ENCODE results near the gene CTSE.

DNA sequence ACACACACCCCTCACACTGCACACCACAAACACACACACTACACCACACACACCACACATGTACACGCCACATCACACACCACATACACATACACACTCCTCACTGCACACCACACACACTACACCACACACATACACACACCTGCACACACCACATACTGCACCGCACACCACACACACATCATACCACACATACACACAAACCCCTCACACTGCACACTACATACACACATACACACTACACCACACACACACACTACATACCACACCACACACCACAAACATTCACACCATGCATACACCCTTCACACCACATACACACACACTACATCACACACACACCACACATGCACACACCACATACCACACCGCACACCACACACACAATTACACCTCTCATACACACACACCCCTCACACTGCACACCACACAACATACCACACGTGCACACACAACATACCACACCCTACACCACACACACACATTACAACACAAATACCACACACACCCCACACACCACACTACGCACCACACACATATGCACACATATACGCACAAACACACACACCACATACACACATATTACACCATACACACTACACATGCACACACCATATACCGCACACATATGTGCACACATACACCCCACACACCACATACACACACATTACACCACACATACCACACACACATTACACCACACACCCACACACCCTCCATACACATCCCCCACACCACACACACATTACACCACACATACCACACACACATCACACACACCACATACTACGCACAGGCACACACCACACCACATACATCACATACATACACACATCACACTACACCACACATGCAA is 50.1 kb downstream of the CTSE start:
- TF ChIP-seq EP300 (IDR thresholded peaks at IDR 0.05; ENCODE audit: low read length) (no peak), FOXK2 (conservative IDR thresholded peaks at IDR 0.05 in 1 of 2, IDR thresholded peaks at IDR 0.05 in 1 of 2; ENCODE audit: low read depth in 2 of 2) (no peak), HMG20B (CRISPR knock-in tag; IDR thresholded peaks at IDR 0.05) (no peak), NR1H2 (CRISPR knock-in tag; IDR thresholded peaks at IDR 0.05) (no peak), FOXM1 (IDR thresholded peaks at IDR 0.05; ENCODE audit: low read depth) (no peak), FOXM1 (CRISPR knock-in tag; IDR thresholded peaks at IDR 0.05; ENCODE audit: low read depth) (no peak), KDM1A (IDR thresholded peaks at IDR 0.05) (no peak)
- TF ChIP-seq, protein P1, sequence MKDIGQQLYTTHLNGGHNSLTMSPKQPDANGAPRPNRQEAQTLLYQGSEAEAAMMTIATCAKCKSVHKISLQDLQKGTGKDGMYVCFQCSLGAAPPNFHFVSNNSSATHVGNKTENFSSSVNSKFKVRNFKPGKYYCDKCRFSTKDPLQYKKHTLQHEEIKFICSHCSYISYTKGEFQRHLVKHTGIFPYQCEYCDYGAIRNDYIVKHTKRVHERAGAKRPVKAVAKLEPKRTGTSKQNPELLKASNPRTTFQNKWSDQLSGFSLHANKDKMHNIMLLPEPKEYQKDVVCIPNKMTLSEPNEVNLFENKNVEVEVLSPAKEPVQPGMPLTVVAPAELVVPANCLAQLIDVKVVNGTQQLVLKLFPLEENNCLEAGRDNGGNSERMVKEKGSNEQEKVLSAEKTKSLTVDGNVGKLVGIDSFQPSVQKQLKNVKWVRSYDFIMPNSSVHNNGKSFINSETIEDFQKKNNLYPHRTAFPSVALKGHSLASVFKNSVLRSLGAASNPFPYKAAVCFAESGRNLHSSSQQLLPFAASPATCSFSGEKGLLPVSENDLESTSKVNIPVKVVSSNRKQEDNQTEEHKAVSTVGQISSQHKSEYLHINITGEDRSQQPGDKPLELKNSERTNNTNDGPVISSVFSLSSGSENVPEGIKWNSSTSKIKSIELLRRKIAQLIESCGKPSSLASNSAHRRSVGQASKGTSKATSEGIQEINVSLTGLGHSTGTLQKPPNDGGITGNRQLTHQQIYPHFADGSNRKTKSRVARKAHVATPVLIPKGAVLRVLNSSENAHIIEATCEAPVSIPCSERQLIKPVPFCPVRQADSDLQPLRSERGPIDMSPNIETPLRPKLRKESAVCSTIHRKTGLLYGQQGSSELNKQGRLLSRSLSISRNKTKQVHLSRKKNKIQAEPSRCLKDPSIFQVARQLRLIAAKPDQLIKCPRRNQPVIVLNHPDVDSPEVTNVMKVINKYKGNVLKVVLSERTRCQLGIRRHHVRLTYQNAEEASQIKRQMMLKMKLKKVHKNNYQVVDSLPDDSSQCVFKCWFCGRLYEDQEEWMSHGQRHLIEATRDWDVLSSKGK (CRISPR knock-in tag; IDR thresholded peaks at IDR 0.05) = no peak
- TF ChIP-seq, protein P2, sequence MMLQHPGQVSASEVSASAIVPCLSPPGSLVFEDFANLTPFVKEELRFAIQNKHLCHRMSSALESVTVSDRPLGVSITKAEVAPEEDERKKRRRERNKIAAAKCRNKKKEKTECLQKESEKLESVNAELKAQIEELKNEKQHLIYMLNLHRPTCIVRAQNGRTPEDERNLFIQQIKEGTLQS (IDR thresholded peaks at IDR 0.05) = no peak
- TF ChIP-seq, protein P2 (CRISPR knock-in tag; conservative IDR thresholded peaks at IDR 0.05) = no peak
- TF ChIP-seq, protein P3, sequence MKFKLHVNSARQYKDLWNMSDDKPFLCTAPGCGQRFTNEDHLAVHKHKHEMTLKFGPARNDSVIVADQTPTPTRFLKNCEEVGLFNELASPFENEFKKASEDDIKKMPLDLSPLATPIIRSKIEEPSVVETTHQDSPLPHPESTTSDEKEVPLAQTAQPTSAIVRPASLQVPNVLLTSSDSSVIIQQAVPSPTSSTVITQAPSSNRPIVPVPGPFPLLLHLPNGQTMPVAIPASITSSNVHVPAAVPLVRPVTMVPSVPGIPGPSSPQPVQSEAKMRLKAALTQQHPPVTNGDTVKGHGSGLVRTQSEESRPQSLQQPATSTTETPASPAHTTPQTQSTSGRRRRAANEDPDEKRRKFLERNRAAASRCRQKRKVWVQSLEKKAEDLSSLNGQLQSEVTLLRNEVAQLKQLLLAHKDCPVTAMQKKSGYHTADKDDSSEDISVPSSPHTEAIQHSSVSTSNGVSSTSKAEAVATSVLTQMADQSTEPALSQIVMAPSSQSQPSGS (CRISPR knock-in tag; IDR thresholded peaks at IDR 0.05) = no peak
